Psoas muscle (tissue), 8 donors: Measurements from ENCODE around the gene EFHC1. TPM values are rescaled to one million over a fixed set of nuclear protein-coding genes. Genes with fewer than 3 reads are reported as not detected.

Source experiments
- ATAC-seq, 4 donors: fragments of 200-7000 bp; cut with Tn5 transposase; one replicate each; pipeline ENCODE4 v1.9.1; 2020; ENCODE audit warnings: moderate library complexity in 3 of 4, mild to moderate bottlenecking in 2 of 4
- DNase-seq, 2 donors: peaks; one replicate each; pipeline ENCODE4 v3.0.0-alpha.2; 2020
- H3K27ac ChIP-seq: fragments of 200-600 bp; one replicate; pipeline ENCODE4 v1.8.0; 2022
- H3K27me3 ChIP-seq, 3 donors: fragments of 200-600 bp in 1 of 3; one replicate each; pipeline versions ENCODE4 v1.6.1 to v1.8.0; 2013 to 2022; ENCODE audit warnings: low read length in 2 of 3, mild to moderate bottlenecking in 2 of 3, moderate library complexity in 1 of 3; ENCODE audit not compliant: insufficient read depth in 3 of 3
- H3K36me3 ChIP-seq, 2 donors: fragments of 200-600 bp in 1 of 2; one replicate each; pipeline versions ENCODE4 v1.6.1 to v1.8.0; 2013 to 2022; ENCODE audit warnings: low read depth in 1 of 2, mild to moderate bottlenecking in 1 of 2, moderate library complexity in 1 of 2; ENCODE audit not compliant: insufficient read depth in 1 of 2
- H3K4me1 ChIP-seq: fragments of 200-600 bp; one replicate; pipeline ENCODE4 v1.8.0; 2022
- H3K4me3 ChIP-seq: fragments of 200-600 bp; one replicate; pipeline ENCODE4 v1.8.0; 2022; ENCODE audit warnings: mild to moderate bottlenecking
- H3K9me3 ChIP-seq: fragments of 200-600 bp; one replicate; pipeline ENCODE4 v1.8.0; 2022
- WGBS, 3 donors: extraction: QIAGEN DNeasy Blood & Tissue Kit; methylation state at CpG; one replicate each; pipeline versions ENCODE4 v1.1.6 to v1.1.7; 2013; 5-methylcytosine and 5-hydroxymethylcytosine counted together
- intact Hi-C, 2 donors: fragments of 100-400 bp; cut with DNase I; formaldehyde crosslinking; loops; one replicate each; pipeline versions ENCODE4 v1.11.0 to v1.14.2; 2022
- polyA plus RNA-seq, 3 donors: library from polyadenylated mRNA; stranded (reverse); fragments of 200-250 nt; gene quantifications; one replicate each; pipeline ENCODE4 v1.2.3, GENCODE V29; 2013
- total RNA-seq, 4 donors: library from RNA; stranded (reverse); fragmentation: NEBNext Ultra II Directional in 2 of 4; extraction: Animal tissue kit (Norgen Biotek cat#: 25700) in 2 of 4; gene quantifications; one replicate each; pipeline versions ENCODE4 v1.2.1 to v1.2.4, GENCODE V29; 2021 to 2023
- TF ChIP-seq, protein P1 (sequence below): fragments of 200-600 bp; IDR thresholded peaks from one replicate; pipeline ENCODE4 v1.8.0; 2022; ENCODE audit warnings: antibody characterized with exemption
- donor health status: healthy with polysubstance abuse.
- donor health status: DM: no; HTN: no; CAD: no; lungs with moderate emphysema.
- donor health status: Bipolar disorder and iron deficiency.
- donor health status: healthy.
- donor health status: DM: yes; HTN: yes; CAD: no.
- donor health status: DM: no; HTN: no; CAD: no.
- donor health status: DM: no; HTN: no; CAD: no.
- donor health status: DM: yes; HTN: yes; CAD: no.

EFHC1 gene
- total and polyA plus RNA-seq, 7 donors, result 1.5 to 3.9 (median 2.0) TPM

DNA sequence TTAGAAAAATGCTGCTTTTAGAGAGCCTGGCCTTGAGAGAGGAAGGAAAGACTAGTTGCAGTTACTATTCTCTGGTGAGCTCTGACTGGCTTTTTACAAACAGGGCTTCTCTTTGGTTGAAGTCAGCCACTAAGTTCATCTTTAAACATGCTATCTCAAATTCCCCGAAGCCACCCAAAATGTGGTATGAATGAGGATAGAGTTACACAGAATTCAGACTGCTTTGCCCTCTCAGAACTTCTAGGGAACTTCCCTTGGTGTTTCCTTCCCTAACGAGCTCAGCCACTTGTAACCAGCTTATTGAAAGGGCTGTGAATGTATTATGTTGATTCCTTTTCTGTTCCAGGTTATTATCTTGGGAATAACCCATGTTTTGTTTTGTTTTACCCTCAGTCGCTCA lies 73.5 kb downstream of the EFHC1 start:
- WGBS, 3 donors, result 53 to 60% (median 60%) methylated on average over 3 of the region's 3 CpGs
- no peak for DNase-seq
- H3K4me3 ChIP-seq, result no peak overlapping the region
- H3K9me3 ChIP-seq, result no peaks in the 10 kb centered on the region
- intact Hi-C loops, result no loop called here
- no peaks in the 10 kb centered on the region for H3K36me3 ChIP-seq
- H3K27me3 ChIP-seq, result no peaks in the 10 kb centered on the region
- no peaks in the 10 kb centered on the region for H3K4me1 ChIP-seq
- TF ChIP-seq, protein P1, sequence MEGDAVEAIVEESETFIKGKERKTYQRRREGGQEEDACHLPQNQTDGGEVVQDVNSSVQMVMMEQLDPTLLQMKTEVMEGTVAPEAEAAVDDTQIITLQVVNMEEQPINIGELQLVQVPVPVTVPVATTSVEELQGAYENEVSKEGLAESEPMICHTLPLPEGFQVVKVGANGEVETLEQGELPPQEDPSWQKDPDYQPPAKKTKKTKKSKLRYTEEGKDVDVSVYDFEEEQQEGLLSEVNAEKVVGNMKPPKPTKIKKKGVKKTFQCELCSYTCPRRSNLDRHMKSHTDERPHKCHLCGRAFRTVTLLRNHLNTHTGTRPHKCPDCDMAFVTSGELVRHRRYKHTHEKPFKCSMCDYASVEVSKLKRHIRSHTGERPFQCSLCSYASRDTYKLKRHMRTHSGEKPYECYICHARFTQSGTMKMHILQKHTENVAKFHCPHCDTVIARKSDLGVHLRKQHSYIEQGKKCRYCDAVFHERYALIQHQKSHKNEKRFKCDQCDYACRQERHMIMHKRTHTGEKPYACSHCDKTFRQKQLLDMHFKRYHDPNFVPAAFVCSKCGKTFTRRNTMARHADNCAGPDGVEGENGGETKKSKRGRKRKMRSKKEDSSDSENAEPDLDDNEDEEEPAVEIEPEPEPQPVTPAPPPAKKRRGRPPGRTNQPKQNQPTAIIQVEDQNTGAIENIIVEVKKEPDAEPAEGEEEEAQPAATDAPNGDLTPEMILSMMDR, result no peak
- no peak for ATAC-seq
- H3K27ac ChIP-seq, result no peak overlapping the region

DNA sequence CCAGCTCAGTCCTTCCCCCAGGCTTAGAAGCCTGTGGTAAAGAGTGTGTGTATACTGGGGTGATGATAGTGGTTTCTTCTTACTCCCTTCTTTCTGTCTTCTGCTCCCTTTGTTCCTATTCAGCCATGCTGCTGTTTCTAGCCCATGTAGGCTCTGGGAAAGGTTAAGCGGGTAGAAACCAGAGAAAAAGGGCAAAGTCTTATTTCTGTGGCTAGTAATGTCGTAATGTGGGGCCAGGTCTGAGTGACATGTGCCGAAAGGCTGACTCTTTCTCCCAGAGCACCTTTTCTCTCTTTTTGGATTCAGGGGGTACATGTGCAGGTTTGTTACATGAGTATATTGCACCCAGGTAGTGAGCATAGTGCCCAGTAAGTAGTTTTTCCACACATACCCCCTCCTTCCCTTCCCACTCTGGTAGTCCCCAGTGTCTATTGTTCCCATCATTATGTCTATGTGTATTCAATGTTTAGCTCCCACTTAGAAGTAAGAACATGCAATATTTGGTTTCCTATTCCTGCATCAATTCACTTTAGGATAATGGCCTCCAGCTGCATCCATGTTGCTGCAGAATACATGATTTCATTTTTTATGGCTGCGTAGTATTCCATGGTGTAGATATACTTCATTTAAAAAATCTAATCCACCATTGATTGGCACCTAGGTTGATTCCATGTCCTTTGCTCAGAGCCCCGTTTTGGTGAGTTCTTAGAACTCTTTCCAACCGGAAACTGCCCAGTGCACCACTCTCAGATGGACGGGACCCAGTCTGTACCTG lies 74.3 kb downstream of the EFHC1 start:
- TF ChIP-seq, protein P1, result no peak
- H3K9me3 ChIP-seq, result no peaks in the 10 kb centered on the region
- no peaks in the 10 kb centered on the region for H3K27me3 ChIP-seq
- peaks cover 8% of the 10 kb centered on the region for H3K4me1 ChIP-seq
- no peak overlapping the region for H3K27ac ChIP-seq
- DNase-seq (no peak), ATAC-seq (no peak)
- no peaks in the 10 kb centered on the region for H3K36me3 ChIP-seq
- H3K4me3 ChIP-seq, result no peak overlapping the region
- intact Hi-C loops, result loop anchor here (5.0 kb wide), 1 partner anchor 103 kb away; no protein-coding TSS in a partner anchor
- 96 to 98% (median 98%) methylated on average over 7 of the region's 7 CpGs for WGBS, 3 donors

DNA sequence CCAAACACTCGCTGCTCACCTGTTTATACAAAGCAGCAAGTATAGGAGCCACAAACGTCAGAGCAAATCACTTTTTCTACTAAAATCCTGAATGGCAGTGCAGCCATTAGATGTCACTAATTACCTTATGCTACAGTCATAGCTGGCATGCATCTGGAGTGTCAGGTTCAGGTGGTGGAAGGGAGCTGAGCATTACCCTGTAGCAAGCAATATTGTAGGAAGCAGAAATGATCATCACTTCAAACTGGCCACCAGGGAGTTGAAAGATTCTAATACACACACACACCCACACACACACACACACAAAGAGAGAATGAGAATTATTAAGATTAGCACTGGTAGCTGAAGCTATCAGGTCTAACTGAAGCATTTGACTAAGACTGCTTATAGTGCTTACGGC lies 75.8 kb downstream of the EFHC1 start:
- no peaks in the 10 kb centered on the region for H3K36me3 ChIP-seq
- intact Hi-C loops, result loop anchor here (5.0 kb wide), 1 partner anchor 101 kb away; no protein-coding TSS in a partner anchor
- TF ChIP-seq, protein P1, result no peak
- H3K4me3 ChIP-seq, result no peak overlapping the region
- ATAC-seq (no peak), DNase-seq (no peak)
- no peak overlapping the region for H3K27ac ChIP-seq
- WGBS, 3 donors, result 75 to 76% (median 75%) methylated on average over 3 of the region's 3 CpGs
- H3K27me3 ChIP-seq, result no peaks in the 10 kb centered on the region
- no peaks in the 10 kb centered on the region for H3K9me3 ChIP-seq
- H3K4me1 ChIP-seq, result peaks cover 23% of the 10 kb centered on the region

GRCh38 chr6:52496631-52497030 lies 76.5 kb downstream of the EFHC1 start:
- 84 to 95% (median 88%) methylated on average over 2 of the region's 2 CpGs for WGBS, 3 donors
- ATAC-seq, result no peak
- intact Hi-C loops, result loop anchor here (5.0 kb wide), 1 partner anchor 101 kb away; no protein-coding TSS in a partner anchor

More at GRCh38 chr6:52496631-52497030, 76.5 kb downstream of the EFHC1 start:
- H3K27ac ChIP-seq, result no peak overlapping the region
- peaks cover 25% of the 10 kb centered on the region for H3K4me1 ChIP-seq
- no peaks in the 10 kb centered on the region for H3K9me3 ChIP-seq
- no peak overlapping the region for H3K4me3 ChIP-seq
- DNase-seq, result no peak
- no peaks in the 10 kb centered on the region for H3K27me3 ChIP-seq
- TF ChIP-seq, protein P1, result no peak
- H3K36me3 ChIP-seq, result no peaks in the 10 kb centered on the region
